Mammary epithelial cell (primary cell): Measurements from ENCODE around the gene OPHN1.

Source experiments
- CTCF ChIP-seq, 2 donors: IDR thresholded peaks in 1 of 2; conservative IDR thresholded peaks in 1 of 2; 2 replicates each; pipeline ENCODE4 v1.5.1; 2011 to 2012; ENCODE audit warnings: inconsistent platforms in 2 of 2, low read length in 2 of 2, mild to moderate bottlenecking in 2 of 2, control low read depth in 1 of 2, low read depth in 1 of 2; ENCODE audit not compliant: insufficient read depth in 1 of 2; ENCODE audit errors: extremely low read depth in 1 of 2
- EZH2 ChIP-seq: IDR thresholded peaks from 2 replicates; pipeline ENCODE4 v1.6.1; 2012; ENCODE audit warnings: low read length, inconsistent platforms, borderline replicate concordance

DNA sequence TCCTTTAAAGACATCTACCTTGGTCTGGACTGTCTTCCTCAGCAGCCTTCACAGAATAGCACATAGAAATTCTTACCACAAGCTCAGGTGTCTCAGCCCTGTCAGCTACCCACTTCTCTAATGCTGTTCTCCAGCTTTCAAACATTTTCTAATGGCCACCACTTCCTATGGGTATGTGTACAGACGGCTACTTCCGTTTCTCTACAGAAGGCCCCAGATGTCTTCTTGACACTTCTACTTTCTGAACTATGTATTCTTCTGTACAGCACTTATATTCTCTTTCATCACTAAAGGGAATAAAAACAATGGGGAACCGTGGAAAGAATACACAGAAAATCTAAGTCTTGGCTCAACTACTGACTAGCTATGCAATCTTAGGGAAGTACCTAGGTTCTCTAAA is 13.3 kb downstream of the OPHN1 start:
- TF ChIP-seq CTCF (conservative IDR thresholded peaks at IDR 0.05 in 1 of 2, IDR thresholded peaks at IDR 0.05 in 1 of 2; ENCODE audit: extremely low read depth in 1 of 2, insufficient read depth in 1 of 2, low read depth in 1 of 2, low read length in 2 of 2) = no peak
- TF ChIP-seq EZH2 = no peak
